MM.1S (cell line): ENCODE results near the gene GPSM3.

Source experiments
- EZH2 ChIP-seq: fragments of 300-600 bp; sonication (generic); optimal IDR thresholded peaks from 2 replicates; pipeline ENCODE3; 2017; ENCODE audit warnings: low read depth, mild to moderate bottlenecking, antibody characterized with exemption, low read length, mixed read lengths
- EZH2phosphoT487 ChIP-seq: fragments of 300-600 bp; sonication (generic); IDR thresholded peaks from 2 replicates; pipeline ENCODE4 v1.6.1; 2018; ENCODE audit warnings: antibody characterized with exemption, low read length
- TF ChIP-seq, protein P1 (sequence below): fragments of 300-600 bp; sonication (generic); IDR thresholded peaks from 2 replicates; pipeline ENCODE4 v1.5.1; 2016; ENCODE audit warnings: antibody characterized with exemption, low read length, mixed read lengths

DNA sequence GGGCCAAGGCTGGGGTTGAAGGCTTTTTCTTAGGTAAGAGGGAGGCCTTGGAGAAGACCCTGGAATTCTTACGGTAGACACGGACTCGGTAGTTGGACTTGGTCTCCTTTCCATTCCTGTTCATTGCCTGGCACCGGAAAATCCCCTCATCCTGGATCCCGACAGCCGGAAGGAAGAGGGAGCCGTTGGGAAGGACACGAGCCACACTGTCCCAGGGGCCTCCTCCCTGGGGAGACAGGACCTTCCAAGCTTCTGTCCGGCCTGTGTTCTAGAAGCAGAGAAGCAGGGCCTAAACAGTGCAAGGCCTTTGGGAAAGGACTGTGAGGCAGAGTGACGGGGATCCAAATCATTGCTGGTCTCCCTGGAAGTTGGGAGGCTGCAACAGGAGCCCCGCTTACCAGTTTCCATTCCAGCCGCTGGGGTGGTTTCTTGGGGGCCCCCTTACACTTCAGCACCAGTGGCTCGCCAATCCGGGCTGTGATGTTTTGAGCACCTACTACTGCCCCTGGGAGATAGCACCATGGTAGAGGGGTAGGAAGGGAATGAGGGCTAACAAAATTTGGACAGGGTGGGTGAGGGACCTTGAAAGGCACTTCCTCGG, 8.9 kb downstream of the GPSM3 start:
- TF ChIP-seq, protein P1, sequence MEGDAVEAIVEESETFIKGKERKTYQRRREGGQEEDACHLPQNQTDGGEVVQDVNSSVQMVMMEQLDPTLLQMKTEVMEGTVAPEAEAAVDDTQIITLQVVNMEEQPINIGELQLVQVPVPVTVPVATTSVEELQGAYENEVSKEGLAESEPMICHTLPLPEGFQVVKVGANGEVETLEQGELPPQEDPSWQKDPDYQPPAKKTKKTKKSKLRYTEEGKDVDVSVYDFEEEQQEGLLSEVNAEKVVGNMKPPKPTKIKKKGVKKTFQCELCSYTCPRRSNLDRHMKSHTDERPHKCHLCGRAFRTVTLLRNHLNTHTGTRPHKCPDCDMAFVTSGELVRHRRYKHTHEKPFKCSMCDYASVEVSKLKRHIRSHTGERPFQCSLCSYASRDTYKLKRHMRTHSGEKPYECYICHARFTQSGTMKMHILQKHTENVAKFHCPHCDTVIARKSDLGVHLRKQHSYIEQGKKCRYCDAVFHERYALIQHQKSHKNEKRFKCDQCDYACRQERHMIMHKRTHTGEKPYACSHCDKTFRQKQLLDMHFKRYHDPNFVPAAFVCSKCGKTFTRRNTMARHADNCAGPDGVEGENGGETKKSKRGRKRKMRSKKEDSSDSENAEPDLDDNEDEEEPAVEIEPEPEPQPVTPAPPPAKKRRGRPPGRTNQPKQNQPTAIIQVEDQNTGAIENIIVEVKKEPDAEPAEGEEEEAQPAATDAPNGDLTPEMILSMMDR, result no peak
- TF ChIP-seq EZH2 (no peak), EZH2phosphoT487 (no peak)
